ENCODE results near the gene OSTN. TPM values are rescaled to one million over a fixed set of nuclear protein-coding genes. Genes with fewer than 3 reads are reported as not detected.

Gene OSTN
- total and polyA plus RNA-seq, 2 experiments from 2014 or later: not detected

- TF ChIP-seq, protein P1, sequence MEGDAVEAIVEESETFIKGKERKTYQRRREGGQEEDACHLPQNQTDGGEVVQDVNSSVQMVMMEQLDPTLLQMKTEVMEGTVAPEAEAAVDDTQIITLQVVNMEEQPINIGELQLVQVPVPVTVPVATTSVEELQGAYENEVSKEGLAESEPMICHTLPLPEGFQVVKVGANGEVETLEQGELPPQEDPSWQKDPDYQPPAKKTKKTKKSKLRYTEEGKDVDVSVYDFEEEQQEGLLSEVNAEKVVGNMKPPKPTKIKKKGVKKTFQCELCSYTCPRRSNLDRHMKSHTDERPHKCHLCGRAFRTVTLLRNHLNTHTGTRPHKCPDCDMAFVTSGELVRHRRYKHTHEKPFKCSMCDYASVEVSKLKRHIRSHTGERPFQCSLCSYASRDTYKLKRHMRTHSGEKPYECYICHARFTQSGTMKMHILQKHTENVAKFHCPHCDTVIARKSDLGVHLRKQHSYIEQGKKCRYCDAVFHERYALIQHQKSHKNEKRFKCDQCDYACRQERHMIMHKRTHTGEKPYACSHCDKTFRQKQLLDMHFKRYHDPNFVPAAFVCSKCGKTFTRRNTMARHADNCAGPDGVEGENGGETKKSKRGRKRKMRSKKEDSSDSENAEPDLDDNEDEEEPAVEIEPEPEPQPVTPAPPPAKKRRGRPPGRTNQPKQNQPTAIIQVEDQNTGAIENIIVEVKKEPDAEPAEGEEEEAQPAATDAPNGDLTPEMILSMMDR (conservative IDR thresholded peaks at IDR 0.05; ENCODE audit: low read depth in 2 of 2): no peak
- TF ChIP-seq ZNF114 (CRISPR knock-in tag; IDR thresholded peaks at IDR 0.05) (no peak), JUNB (IDR thresholded peaks at IDR 0.05; ENCODE audit: unreplicated experiment) (no peak), CREB1 (CRISPR knock-in tag; IDR thresholded peaks at IDR 0.05; ENCODE audit: low read depth) (no peak), POLR2AphosphoS5 (IDR thresholded peaks at IDR 0.05; ENCODE audit: low read depth) (no peak), STAT1 (IDR thresholded peaks at IDR 0.05; ENCODE audit: unreplicated experiment) (no peak), NANOG (IDR thresholded peaks at IDR 0.05; ENCODE audit: borderline replicate concordance) (no peak)
- TF ChIP-seq, protein P2, sequence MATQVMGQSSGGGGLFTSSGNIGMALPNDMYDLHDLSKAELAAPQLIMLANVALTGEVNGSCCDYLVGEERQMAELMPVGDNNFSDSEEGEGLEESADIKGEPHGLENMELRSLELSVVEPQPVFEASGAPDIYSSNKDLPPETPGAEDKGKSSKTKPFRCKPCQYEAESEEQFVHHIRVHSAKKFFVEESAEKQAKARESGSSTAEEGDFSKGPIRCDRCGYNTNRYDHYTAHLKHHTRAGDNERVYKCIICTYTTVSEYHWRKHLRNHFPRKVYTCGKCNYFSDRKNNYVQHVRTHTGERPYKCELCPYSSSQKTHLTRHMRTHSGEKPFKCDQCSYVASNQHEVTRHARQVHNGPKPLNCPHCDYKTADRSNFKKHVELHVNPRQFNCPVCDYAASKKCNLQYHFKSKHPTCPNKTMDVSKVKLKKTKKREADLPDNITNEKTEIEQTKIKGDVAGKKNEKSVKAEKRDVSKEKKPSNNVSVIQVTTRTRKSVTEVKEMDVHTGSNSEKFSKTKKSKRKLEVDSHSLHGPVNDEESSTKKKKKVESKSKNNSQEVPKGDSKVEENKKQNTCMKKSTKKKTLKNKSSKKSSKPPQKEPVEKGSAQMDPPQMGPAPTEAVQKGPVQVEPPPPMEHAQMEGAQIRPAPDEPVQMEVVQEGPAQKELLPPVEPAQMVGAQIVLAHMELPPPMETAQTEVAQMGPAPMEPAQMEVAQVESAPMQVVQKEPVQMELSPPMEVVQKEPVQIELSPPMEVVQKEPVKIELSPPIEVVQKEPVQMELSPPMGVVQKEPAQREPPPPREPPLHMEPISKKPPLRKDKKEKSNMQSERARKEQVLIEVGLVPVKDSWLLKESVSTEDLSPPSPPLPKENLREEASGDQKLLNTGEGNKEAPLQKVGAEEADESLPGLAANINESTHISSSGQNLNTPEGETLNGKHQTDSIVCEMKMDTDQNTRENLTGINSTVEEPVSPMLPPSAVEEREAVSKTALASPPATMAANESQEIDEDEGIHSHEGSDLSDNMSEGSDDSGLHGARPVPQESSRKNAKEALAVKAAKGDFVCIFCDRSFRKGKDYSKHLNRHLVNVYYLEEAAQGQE (IDR thresholded peaks at IDR 0.05; ENCODE audit: unreplicated experiment): no peak
- TF ChIP-seq, protein P3, sequence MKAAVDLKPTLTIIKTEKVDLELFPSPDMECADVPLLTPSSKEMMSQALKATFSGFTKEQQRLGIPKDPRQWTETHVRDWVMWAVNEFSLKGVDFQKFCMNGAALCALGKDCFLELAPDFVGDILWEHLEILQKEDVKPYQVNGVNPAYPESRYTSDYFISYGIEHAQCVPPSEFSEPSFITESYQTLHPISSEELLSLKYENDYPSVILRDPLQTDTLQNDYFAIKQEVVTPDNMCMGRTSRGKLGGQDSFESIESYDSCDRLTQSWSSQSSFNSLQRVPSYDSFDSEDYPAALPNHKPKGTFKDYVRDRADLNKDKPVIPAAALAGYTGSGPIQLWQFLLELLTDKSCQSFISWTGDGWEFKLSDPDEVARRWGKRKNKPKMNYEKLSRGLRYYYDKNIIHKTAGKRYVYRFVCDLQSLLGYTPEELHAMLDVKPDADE (IDR thresholded peaks at IDR 0.05): no peak
Measured at GRCh38 chr3:191259486-191259885, 60.4 kb downstream of the OSTN start (continued).

GRCh38 chr3:191260431-191261303 is 61.6 kb downstream of the OSTN start:
- H3K27ac ChIP-seq (ENCODE audit: low read depth): peak overlapping the region; percentile 27
- H3K4me2 ChIP-seq: 0 out of 2 replicates have a peak overlapping the region, but pooled peaks have one; percentile 4
- no peaks in the 10 kb centered on the region for H3K27me3 ChIP-seq (ENCODE audit: insufficient read depth)
- H3K9me3 Mint-ChIP-seq: no peaks in the 10 kb centered on the region
- no peaks in the 10 kb centered on the region for H4K20me1 ChIP-seq (replicated peaks; ENCODE audit: insufficient read depth)
- no peak overlapping the region for H3K4me3 ChIP-seq
- H3K36me3 ChIP-seq (ENCODE audit: insufficient read depth): no peaks in the 10 kb centered on the region
- no peaks in the 10 kb centered on the region for H3K79me2 ChIP-seq (replicated peaks; ENCODE audit: insufficient read depth)
- H3K4me1 Mint-ChIP-seq: peaks cover 36% of the 10 kb centered on the region
- no peaks in the 10 kb centered on the region for H3K9me2 ChIP-seq (ENCODE audit: insufficient read depth)
- no peaks in the 10 kb centered on the region for H3K36me3 Mint-ChIP-seq (ENCODE audit: low read depth)
- ATAC-seq: peak; percentile 25; the same call in 1 of the 3 replicates
- peak overlapping the region; percentile 75 for H3K27ac Mint-ChIP-seq
- H2AFZ ChIP-seq: peak overlapping the region; percentile 45; the same call in 1 of the 2 replicates
- H3K4me1 ChIP-seq (ENCODE audit: insufficient read depth): peaks cover 39% of the 10 kb centered on the region
- DNase-seq (ENCODE audit: low spot score): no peak
- H3K4me3 Mint-ChIP-seq: no peak overlapping the region
- H3F3A ChIP-seq (replicated peaks; ENCODE audit: low read depth): no peaks in the 10 kb centered on the region
- peaks cover 2% of the 10 kb centered on the region for H3K27me3 Mint-ChIP-seq (ENCODE audit: insufficient read depth, low read depth, poor library complexity)
- TF ChIP-seq ZNF462 (CRISPR knock-in tag; IDR thresholded peaks at IDR 0.05): no peak
- no peak for TF ChIP-seq EZH2 (IDR thresholded peaks at IDR 0.05; ENCODE audit: low read depth, unreplicated experiment)
- TF ChIP-seq NANOG (IDR thresholded peaks at IDR 0.05; ENCODE audit: borderline replicate concordance): no peak

All from GM23338 (cell line).